ENCODE results near the gene OR13C2.

OR13C2 gene

DNA sequence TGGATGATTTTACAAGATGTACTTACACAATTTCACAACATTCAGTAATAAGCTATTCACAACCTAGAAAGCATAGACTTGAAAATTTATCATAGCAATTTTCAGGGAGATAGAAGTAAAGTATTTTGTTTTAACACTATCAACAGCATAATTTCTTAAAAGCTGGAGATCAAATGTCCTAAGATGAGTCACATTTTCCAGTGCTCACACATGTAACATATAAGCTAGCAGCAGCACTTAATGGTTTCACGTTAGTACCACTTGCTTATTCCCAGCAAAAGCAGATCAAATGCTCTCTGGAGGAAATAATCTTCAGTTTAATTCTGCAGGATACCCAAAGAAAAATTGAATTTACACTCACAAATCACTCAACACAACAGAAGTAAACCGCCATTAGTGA, 30.0 kb downstream of the OR13C2 start:
- no peak overlapping the region for H2AFZ ChIP-seq (ENCODE audit: low read depth, low read length)
- no peaks in the 10 kb centered on the region for H3K79me2 ChIP-seq (ENCODE audit: insufficient read depth, low read length)
- ATAC-seq (ENCODE audit: insufficient read depth, low read depth) (no peak), DNase-seq (no peak)
- H4K20me1 ChIP-seq (ENCODE audit: insufficient read depth, low read length): no peaks in the 10 kb centered on the region
- no peaks in the 10 kb centered on the region for H3K4me1 ChIP-seq (ENCODE audit: insufficient read depth, low read length)
- H3K36me3 ChIP-seq (ENCODE audit: insufficient read depth, low read length): no peaks in the 10 kb centered on the region
- no peak overlapping the region for H3K4me3 ChIP-seq (ENCODE audit: low read depth in 1 of 2, low read length in 2 of 2)
- H3K9ac ChIP-seq (ENCODE audit: low read depth, low read length): no peak overlapping the region
- H3K27me3 ChIP-seq (ENCODE audit: insufficient read depth, low read length, poor library complexity): no peaks in the 10 kb centered on the region
- H3K9me3 ChIP-seq (ENCODE audit: insufficient read depth, low read length, severe bottlenecking): no peaks in the 10 kb centered on the region
- TF ChIP-seq, protein P1, sequence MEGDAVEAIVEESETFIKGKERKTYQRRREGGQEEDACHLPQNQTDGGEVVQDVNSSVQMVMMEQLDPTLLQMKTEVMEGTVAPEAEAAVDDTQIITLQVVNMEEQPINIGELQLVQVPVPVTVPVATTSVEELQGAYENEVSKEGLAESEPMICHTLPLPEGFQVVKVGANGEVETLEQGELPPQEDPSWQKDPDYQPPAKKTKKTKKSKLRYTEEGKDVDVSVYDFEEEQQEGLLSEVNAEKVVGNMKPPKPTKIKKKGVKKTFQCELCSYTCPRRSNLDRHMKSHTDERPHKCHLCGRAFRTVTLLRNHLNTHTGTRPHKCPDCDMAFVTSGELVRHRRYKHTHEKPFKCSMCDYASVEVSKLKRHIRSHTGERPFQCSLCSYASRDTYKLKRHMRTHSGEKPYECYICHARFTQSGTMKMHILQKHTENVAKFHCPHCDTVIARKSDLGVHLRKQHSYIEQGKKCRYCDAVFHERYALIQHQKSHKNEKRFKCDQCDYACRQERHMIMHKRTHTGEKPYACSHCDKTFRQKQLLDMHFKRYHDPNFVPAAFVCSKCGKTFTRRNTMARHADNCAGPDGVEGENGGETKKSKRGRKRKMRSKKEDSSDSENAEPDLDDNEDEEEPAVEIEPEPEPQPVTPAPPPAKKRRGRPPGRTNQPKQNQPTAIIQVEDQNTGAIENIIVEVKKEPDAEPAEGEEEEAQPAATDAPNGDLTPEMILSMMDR (IDR thresholded peaks at IDR 0.05; ENCODE audit: borderline replicate concordance, extremely low read depth, low read length, poor library complexity, severe bottlenecking): no peak
- TF ChIP-seq EZH2 (IDR thresholded peaks at IDR 0.05; ENCODE audit: borderline replicate concordance, low read depth, low read length, severe bottlenecking): no peak
- H3K4me2 ChIP-seq (ENCODE audit: insufficient read depth, low read length): no peak overlapping the region
- H3K27ac ChIP-seq (ENCODE audit: low read length): no peak overlapping the region

DNA sequence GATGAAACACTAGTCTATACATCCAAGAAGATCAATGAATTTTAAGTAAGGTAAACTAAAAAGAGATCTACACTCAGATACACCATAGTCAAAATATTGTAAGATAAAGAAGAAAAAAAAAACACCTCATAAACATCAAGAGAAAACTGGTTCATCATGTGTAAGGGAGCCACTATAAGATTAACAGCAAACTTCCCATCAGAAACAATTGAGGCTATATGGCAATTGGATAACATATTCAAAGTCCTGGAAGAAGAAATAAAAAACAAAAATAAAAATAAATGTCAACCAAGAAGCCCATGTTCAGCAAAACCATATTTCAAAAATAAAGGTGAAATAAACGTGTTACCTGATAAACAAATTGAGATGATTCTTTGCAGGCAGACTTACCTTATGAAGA, 32.8 kb downstream of the OR13C2 start:
- no peak overlapping the region for H3K9ac ChIP-seq (ENCODE audit: low read depth, low read length)
- H3K36me3 ChIP-seq (ENCODE audit: insufficient read depth, low read length): no peaks in the 10 kb centered on the region
- TF ChIP-seq EZH2 (IDR thresholded peaks at IDR 0.05; ENCODE audit: borderline replicate concordance, low read depth, low read length, severe bottlenecking): no peak
- TF ChIP-seq, protein P1 (IDR thresholded peaks at IDR 0.05; ENCODE audit: borderline replicate concordance, extremely low read depth, low read length, poor library complexity, severe bottlenecking): no peak

DNA sequence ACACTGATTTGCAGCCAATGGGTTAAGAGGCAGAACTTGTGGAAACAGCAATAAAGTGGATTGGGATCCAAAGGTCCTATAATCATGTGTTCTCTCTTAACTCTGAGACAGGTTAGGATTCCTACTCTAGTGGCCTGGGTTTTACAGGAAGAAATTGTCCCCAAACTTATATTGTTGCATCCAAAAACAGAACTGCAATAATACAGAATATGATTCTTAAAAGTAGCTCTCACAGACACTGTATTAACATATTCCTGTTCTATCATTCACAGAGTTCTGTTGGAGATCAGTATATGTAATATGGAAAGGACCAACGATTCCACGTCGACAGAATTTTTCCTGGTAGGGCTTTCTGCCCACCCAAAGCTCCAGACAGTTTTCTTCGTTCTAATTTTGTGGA, 36.6 kb downstream of the OR13C2 start, which contains the start of gene OR13C8:
OR13C8 (plus strand) TSS at position 301 of the 400 bp plus-strand sequence; CDS start at position 301, 0 bp downstream.
- TF ChIP-seq, protein P1 (IDR thresholded peaks at IDR 0.05; ENCODE audit: borderline replicate concordance, extremely low read depth, low read length, poor library complexity, severe bottlenecking): no peak
- no peak for TF ChIP-seq EZH2 (IDR thresholded peaks at IDR 0.05; ENCODE audit: borderline replicate concordance, low read depth, low read length, severe bottlenecking)
- no peak within 1 kb of the TSS for H3K4me3 ChIP-seq (ENCODE audit: low read depth in 1 of 2, low read length in 2 of 2)
- H4K20me1 ChIP-seq (ENCODE audit: insufficient read depth, low read length): no peaks in the 10 kb centered on the region
- no peaks in the 10 kb centered on the region for H3K27me3 ChIP-seq (ENCODE audit: insufficient read depth, low read length, poor library complexity)
- no peak within 1 kb of the TSS for H3K4me2 ChIP-seq (ENCODE audit: insufficient read depth, low read length)
- no peaks in the 10 kb centered on the region for H3K9me3 ChIP-seq (ENCODE audit: insufficient read depth, low read length, severe bottlenecking)
- no peaks in the 10 kb centered on the region for H3K79me2 ChIP-seq (ENCODE audit: insufficient read depth, low read length)
- no peak within 1 kb of the TSS for H2AFZ ChIP-seq (ENCODE audit: low read depth, low read length)
- no peak within 1 kb of the TSS for H3K9ac ChIP-seq (ENCODE audit: low read depth, low read length)
- ATAC-seq (ENCODE audit: insufficient read depth, low read depth) (no peak), DNase-seq (no peak)
- H3K36me3 ChIP-seq (ENCODE audit: insufficient read depth, low read length): no peaks in the 10 kb centered on the region
- H3K27ac ChIP-seq (ENCODE audit: low read length): no peak within 1 kb of the TSS
- H3K4me1 ChIP-seq (ENCODE audit: insufficient read depth, low read length): no peaks in the 10 kb centered on the region

More for the DNA sequence above, 32.8 kb downstream of the OR13C2 start:
- no peaks in the 10 kb centered on the region for H3K4me1 ChIP-seq (ENCODE audit: insufficient read depth, low read length)
- no peaks in the 10 kb centered on the region for H4K20me1 ChIP-seq (ENCODE audit: insufficient read depth, low read length)
- no peaks in the 10 kb centered on the region for H3K79me2 ChIP-seq (ENCODE audit: insufficient read depth, low read length)
- no peak overlapping the region for H3K4me3 ChIP-seq (ENCODE audit: low read depth in 1 of 2, low read length in 2 of 2)
- H3K27me3 ChIP-seq (ENCODE audit: insufficient read depth, low read length, poor library complexity): no peaks in the 10 kb centered on the region
- ATAC-seq (ENCODE audit: insufficient read depth, low read depth): no peak
- H3K9me3 ChIP-seq (ENCODE audit: insufficient read depth, low read length, severe bottlenecking): no peaks in the 10 kb centered on the region
- H3K27ac ChIP-seq (ENCODE audit: low read length): no peak overlapping the region
- no peak overlapping the region for H3K4me2 ChIP-seq (ENCODE audit: insufficient read depth, low read length)
- no peak overlapping the region for H2AFZ ChIP-seq (ENCODE audit: low read depth, low read length)
- DNase-seq: no peak

DNA sequence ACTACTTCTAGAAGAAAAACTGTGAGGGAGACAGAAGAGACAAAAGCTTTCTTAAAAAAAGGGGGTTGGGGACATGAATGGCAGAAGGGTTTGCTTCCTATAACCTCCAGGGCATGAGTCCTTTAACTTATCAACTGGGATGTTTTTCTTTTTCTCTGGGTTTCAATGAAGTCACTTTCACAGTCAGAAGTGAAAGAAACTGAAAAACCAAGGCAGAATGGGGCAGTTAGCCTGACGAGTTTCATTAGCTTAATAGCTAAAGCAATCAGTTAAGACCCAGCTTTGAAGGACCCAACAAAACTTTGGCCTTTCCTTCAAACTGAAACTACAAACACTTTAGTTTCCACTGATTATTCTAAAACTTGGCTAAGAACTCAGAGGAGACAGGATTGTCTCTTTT, 41.1 kb downstream of the OR13C2 start:
- H2AFZ ChIP-seq (ENCODE audit: low read depth, low read length): no peak overlapping the region
- TF ChIP-seq, protein P1 (IDR thresholded peaks at IDR 0.05; ENCODE audit: borderline replicate concordance, extremely low read depth, low read length, poor library complexity, severe bottlenecking): no peak
- TF ChIP-seq EZH2 (IDR thresholded peaks at IDR 0.05; ENCODE audit: borderline replicate concordance, low read depth, low read length, severe bottlenecking): no peak
- DNase-seq (no peak), ATAC-seq (ENCODE audit: insufficient read depth, low read depth) (no peak)
- H3K27ac ChIP-seq (ENCODE audit: low read length): no peak overlapping the region
- no peaks in the 10 kb centered on the region for H3K36me3 ChIP-seq (ENCODE audit: insufficient read depth, low read length)
- no peaks in the 10 kb centered on the region for H3K9me3 ChIP-seq (ENCODE audit: insufficient read depth, low read length, severe bottlenecking)
- H3K79me2 ChIP-seq (ENCODE audit: insufficient read depth, low read length): no peaks in the 10 kb centered on the region
- no peak overlapping the region for H3K4me3 ChIP-seq (ENCODE audit: low read depth in 1 of 2, low read length in 2 of 2)
- H3K4me2 ChIP-seq (ENCODE audit: insufficient read depth, low read length): no peak overlapping the region
- H3K27me3 ChIP-seq (ENCODE audit: insufficient read depth, low read length, poor library complexity): no peaks in the 10 kb centered on the region
- H4K20me1 ChIP-seq (ENCODE audit: insufficient read depth, low read length): no peaks in the 10 kb centered on the region
- H3K9ac ChIP-seq (ENCODE audit: low read depth, low read length): no peak overlapping the region
- no peaks in the 10 kb centered on the region for H3K4me1 ChIP-seq (ENCODE audit: insufficient read depth, low read length)

Measured in DND-41 (cell line).